Nephron progenitor cell (in vitro differentiated cells): ENCODE results near the gene DLGAP5.
A peak's percentile ranks its signal among the peaks of the same experiment; 100 is the strongest.

Source experiments
- DNase-seq: peaks from one replicate; pipeline ENCODE4 v3.0.0; 2021
- H3K27ac Mint-ChIP-seq: 2 replicates; pipeline ENCODE4 v1.8.0; 2021; ENCODE audit warnings: mild to moderate bottlenecking, moderate library complexity, mixed read lengths
- H3K27me3 Mint-ChIP-seq: 2 replicates; pipeline ENCODE4 v1.8.0; 2021; ENCODE audit warnings: mild to moderate bottlenecking, low read depth, mixed read lengths; ENCODE audit not compliant: poor library complexity
- H3K36me3 Mint-ChIP-seq: 2 replicates; pipeline ENCODE4 v1.8.0; 2021; ENCODE audit warnings: low read depth, mixed read lengths
- H3K4me1 Mint-ChIP-seq: 2 replicates; pipeline ENCODE4 v1.8.0; 2021; ENCODE audit warnings: mixed read lengths
- H3K4me3 Mint-ChIP-seq: 2 replicates; pipeline ENCODE4 v1.8.0; 2021; ENCODE audit warnings: mild to moderate bottlenecking, moderate library complexity, mixed read lengths
- H3K9me3 Mint-ChIP-seq: 2 replicates; pipeline ENCODE4 v1.8.0; 2021; ENCODE audit warnings: mild to moderate bottlenecking, moderate library complexity, mixed read lengths
- TF ChIP-seq, protein P1 (sequence below): fragments of 200-600 bp; sonication (generic); IDR thresholded peaks from 2 replicates; pipeline ENCODE4 v1.5.0; 2021; ENCODE audit warnings: antibody characterized with exemption

Gene DLGAP5

GRCh38 chr14:55180006-55180405, 11.4 kb downstream of the DLGAP5 start:
- no peaks in the 10 kb centered on the region for H3K27me3 Mint-ChIP-seq
- H3K4me3 Mint-ChIP-seq, result no peak overlapping the region
- H3K36me3 Mint-ChIP-seq, result peaks cover 81% of the 10 kb centered on the region
- H3K27ac Mint-ChIP-seq, result no peak overlapping the region
- DNase-seq, result no peak
- no peaks in the 10 kb centered on the region for H3K9me3 Mint-ChIP-seq
- no peaks in the 10 kb centered on the region for H3K4me1 Mint-ChIP-seq
- TF ChIP-seq, protein P1, sequence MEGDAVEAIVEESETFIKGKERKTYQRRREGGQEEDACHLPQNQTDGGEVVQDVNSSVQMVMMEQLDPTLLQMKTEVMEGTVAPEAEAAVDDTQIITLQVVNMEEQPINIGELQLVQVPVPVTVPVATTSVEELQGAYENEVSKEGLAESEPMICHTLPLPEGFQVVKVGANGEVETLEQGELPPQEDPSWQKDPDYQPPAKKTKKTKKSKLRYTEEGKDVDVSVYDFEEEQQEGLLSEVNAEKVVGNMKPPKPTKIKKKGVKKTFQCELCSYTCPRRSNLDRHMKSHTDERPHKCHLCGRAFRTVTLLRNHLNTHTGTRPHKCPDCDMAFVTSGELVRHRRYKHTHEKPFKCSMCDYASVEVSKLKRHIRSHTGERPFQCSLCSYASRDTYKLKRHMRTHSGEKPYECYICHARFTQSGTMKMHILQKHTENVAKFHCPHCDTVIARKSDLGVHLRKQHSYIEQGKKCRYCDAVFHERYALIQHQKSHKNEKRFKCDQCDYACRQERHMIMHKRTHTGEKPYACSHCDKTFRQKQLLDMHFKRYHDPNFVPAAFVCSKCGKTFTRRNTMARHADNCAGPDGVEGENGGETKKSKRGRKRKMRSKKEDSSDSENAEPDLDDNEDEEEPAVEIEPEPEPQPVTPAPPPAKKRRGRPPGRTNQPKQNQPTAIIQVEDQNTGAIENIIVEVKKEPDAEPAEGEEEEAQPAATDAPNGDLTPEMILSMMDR, result no peak

DNA sequence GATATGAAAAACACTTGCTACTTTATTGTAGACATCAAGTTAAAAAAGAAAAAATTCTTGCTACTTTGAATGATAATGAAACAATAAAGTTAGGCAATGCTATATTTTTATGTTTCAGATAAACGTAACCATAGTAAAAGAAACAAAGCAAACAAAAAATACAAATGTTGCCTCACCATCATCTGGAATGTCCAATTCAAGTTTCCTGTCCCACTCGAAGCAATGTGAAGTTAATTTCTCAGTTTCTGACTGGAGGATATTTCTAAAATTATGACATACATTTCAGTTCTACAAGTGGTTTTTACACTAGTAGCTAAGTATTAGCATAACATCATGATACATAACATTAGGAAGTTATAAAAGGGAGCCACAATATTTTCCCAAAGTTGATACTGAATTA, 20.9 kb downstream of the DLGAP5 start:
- peaks cover 51% of the 10 kb centered on the region for H3K36me3 Mint-ChIP-seq
- TF ChIP-seq, protein P1, result no peak
- H3K9me3 Mint-ChIP-seq, result no peaks in the 10 kb centered on the region
- H3K27me3 Mint-ChIP-seq, result no peaks in the 10 kb centered on the region
- DNase-seq, result no peak
- no peak overlapping the region for H3K27ac Mint-ChIP-seq
- no peak overlapping the region for H3K4me3 Mint-ChIP-seq
- H3K4me1 Mint-ChIP-seq, result no peaks in the 10 kb centered on the region

DNA sequence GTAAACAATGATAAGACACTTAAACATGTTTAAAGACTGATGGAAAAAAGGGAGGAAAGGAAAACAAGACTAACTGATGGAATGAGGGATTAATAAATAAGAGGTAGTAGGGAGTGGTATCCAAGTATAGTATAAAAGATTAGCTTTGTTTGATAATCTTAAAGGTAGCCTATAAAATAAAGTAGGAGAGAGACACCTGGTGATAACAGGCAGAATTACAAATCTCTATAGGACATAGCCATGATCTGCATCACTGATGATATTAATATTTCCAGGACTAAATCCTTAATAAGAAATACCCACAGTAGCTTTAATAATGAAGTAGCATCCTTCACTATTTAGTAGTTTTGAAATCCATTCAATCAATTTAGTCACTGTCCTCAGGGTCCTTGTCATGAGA, 30.4 kb downstream of the DLGAP5 start:
- TF ChIP-seq, protein P1, result peak; percentile 13
- Mint-ChIP-seq H3K4me3 (no peak overlapping the region), H3K9me3 (no peaks in the 10 kb centered on the region), H3K27me3 (no peaks in the 10 kb centered on the region), H3K27ac (no peak overlapping the region), H3K36me3 (peaks cover 75% of the 10 kb centered on the region), H3K4me1 (no peaks in the 10 kb centered on the region)
- no peak for DNase-seq

GRCh38 chr14:55158412-55158811, 33.0 kb downstream of the DLGAP5 start:
- no peaks in the 10 kb centered on the region for H3K4me1 Mint-ChIP-seq
- no peaks in the 10 kb centered on the region for H3K9me3 Mint-ChIP-seq
- peaks cover 73% of the 10 kb centered on the region for H3K36me3 Mint-ChIP-seq
- H3K4me3 Mint-ChIP-seq, result no peak overlapping the region
- TF ChIP-seq, protein P1, result no peak
- no peak overlapping the region for H3K27ac Mint-ChIP-seq
- H3K27me3 Mint-ChIP-seq, result no peaks in the 10 kb centered on the region
- DNase-seq, result no peak

- TF ChIP-seq, protein P1, result no peak
- no peaks in the 10 kb centered on the region for H3K27me3 Mint-ChIP-seq
- H3K36me3 Mint-ChIP-seq, result peaks cover 69% of the 10 kb centered on the region
- DNase-seq, result no peak
- H3K9me3 Mint-ChIP-seq, result no peaks in the 10 kb centered on the region
- no peaks in the 10 kb centered on the region for H3K4me1 Mint-ChIP-seq
- no peak overlapping the region for H3K4me3 Mint-ChIP-seq
- H3K27ac Mint-ChIP-seq, result no peak overlapping the region
Measured at GRCh38 chr14:55157080-55157479, 34.3 kb downstream of the DLGAP5 start.

GRCh38 chr14:55153951-55154350, 37.4 kb downstream of the DLGAP5 start:
- Mint-ChIP-seq H3K9me3 (no peaks in the 10 kb centered on the region), H3K36me3 (peaks cover 74% of the 10 kb centered on the region), H3K4me3 (no peak overlapping the region), H3K27ac (no peak overlapping the region), H3K4me1 (no peaks in the 10 kb centered on the region), H3K27me3 (no peaks in the 10 kb centered on the region)
- no peak for DNase-seq
- TF ChIP-seq, protein P1, result no peak
